Neural crest cell (in vitro differentiated cells): ENCODE results near the gene ADGRL1. TPM values are rescaled to one million over a fixed set of nuclear protein-coding genes. Genes with fewer than 3 reads are reported as not detected.

Source experiments
- DNase-seq: peaks from one replicate; pipeline ENCODE4 v3.0.0; 2021; ENCODE audit warnings: low read depth, mixed read lengths, low spot score
- H3K27ac Mint-ChIP-seq: one replicate; pipeline ENCODE4 v1.8.0; 2021; ENCODE audit warnings: mild to moderate bottlenecking, mixed read lengths; ENCODE audit not compliant: unreplicated experiment
- H3K27me3 Mint-ChIP-seq: 2 replicates; pipeline ENCODE4 v1.8.0; 2021; ENCODE audit warnings: low read depth, mild to moderate bottlenecking, mixed read lengths
- H3K36me3 Mint-ChIP-seq: 2 replicates; pipeline ENCODE4 v1.8.0; 2021; ENCODE audit warnings: low read depth, mild to moderate bottlenecking, mixed read lengths
- H3K4me1 Mint-ChIP-seq: 2 replicates; pipeline ENCODE4 v1.8.0; 2021; ENCODE audit warnings: mixed read lengths
- H3K4me3 Mint-ChIP-seq: one replicate; pipeline ENCODE4 v1.8.0; 2021; ENCODE audit warnings: mild to moderate bottlenecking, mixed read lengths
- H3K9me3 Mint-ChIP-seq: 2 replicates; pipeline ENCODE4 v1.8.0; 2021; ENCODE audit warnings: mixed read lengths
- CTCF ChIP-seq: fragments of 200-600 bp; sonication (generic); conservative IDR thresholded peaks from 2 replicates; pipeline ENCODE4 v1.5.0; 2021; ENCODE audit warnings: antibody characterized with exemption, mild to moderate bottlenecking
- total RNA-seq: library from RNA; stranded (reverse); gene quantifications from 2 replicates; pipeline ENCODE4 v1.2.1, GENCODE V29; 2021

Gene ADGRL1
- total RNA-seq, 1 donor from 2014 or later: 34.6 TPM

DNA sequence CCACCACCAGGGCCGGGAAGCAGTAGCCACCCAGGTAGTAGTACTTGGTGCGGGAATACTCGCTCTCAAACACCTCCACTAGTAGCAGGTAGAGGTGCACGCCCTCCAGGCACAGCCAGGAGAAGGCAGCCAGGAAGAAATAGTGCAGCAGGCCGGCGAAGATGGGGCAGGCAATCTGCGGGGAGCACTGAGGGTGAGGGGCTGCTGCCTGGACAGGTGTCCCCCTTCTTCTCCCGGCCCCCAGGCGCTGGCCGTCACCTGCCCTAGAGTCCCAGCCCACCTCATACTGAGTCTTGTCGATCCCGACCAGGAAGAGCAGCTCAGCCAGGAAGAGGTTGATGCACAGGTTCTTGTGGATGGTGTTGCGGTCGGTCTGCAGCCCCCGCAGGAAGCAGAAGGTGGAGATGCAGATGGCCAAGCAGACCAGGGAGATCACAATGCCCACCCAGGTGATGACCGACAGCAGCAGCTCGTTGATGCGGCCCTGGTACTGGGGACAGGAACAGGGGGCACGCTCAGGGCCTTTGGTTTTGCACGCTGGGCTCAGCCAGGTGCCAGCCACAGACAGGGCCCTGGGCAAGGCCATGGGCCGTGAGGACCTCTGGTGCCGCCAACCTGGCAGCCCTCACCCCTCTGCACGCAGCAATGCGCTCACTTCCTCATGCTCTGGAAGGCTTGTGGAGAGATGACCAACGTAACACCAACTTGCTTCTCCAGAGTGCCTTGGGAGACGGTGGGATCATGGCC lies 48.8 kb downstream of the ADGRL1 start:
- H3K27me3 Mint-ChIP-seq: no peaks in the 10 kb centered on the region
- peaks cover 4% of the 10 kb centered on the region for H3K4me1 Mint-ChIP-seq
- H3K27ac Mint-ChIP-seq: no peak overlapping the region
- DNase-seq: no peak
- no peaks in the 10 kb centered on the region for H3K9me3 Mint-ChIP-seq
- TF ChIP-seq CTCF: no peak
- H3K4me3 Mint-ChIP-seq: no peak overlapping the region
- H3K36me3 Mint-ChIP-seq: no peaks in the 10 kb centered on the region

DNA sequence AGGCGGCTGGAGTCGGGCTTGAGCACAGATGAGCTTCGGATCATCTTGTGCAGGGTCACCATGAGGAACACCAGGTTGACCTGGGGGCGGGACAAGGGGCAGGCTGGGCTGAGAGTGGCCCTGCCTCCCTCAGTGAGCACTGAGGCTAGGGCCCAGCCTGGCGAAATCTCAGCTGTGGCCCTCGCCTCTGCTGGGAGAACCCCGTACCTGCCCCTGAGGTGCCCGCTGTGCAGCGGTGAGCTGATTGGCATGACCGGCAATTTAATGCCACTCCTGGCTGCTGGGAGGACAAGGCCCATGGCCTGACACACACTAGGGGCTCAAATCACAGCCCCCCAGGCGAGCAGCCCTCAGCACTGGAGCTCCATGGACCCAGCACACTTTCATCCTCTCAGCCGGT lies 49.8 kb downstream of the ADGRL1 start:
- H3K4me3 Mint-ChIP-seq: no peak overlapping the region

GRCh38 chr19:14155371-14155770 lies 50.6 kb downstream of the ADGRL1 start:
- H3K27ac Mint-ChIP-seq: no peak overlapping the region
- H3K9me3 Mint-ChIP-seq: no peaks in the 10 kb centered on the region
- H3K27me3 Mint-ChIP-seq: no peaks in the 10 kb centered on the region
- no peak for TF ChIP-seq CTCF
- H3K4me3 Mint-ChIP-seq: no peak overlapping the region
- DNase-seq: no peak
- H3K4me1 Mint-ChIP-seq: peaks cover 4% of the 10 kb centered on the region
- H3K36me3 Mint-ChIP-seq: no peaks in the 10 kb centered on the region

More for the DNA sequence above, 49.8 kb downstream of the ADGRL1 start:
- Mint-ChIP-seq H3K27ac (no peak overlapping the region), H3K27me3 (no peaks in the 10 kb centered on the region), H3K9me3 (no peaks in the 10 kb centered on the region), H3K4me1 (peaks cover 4% of the 10 kb centered on the region), H3K36me3 (no peaks in the 10 kb centered on the region)
- DNase-seq: no peak
- no peak for TF ChIP-seq CTCF

- Mint-ChIP-seq H3K27ac (no peak overlapping the region), H3K27me3 (no peaks in the 10 kb centered on the region), H3K36me3 (no peaks in the 10 kb centered on the region), H3K4me1 (peaks cover 12% of the 10 kb centered on the region), H3K4me3 (no peak overlapping the region), H3K9me3 (no peaks in the 10 kb centered on the region)
- TF ChIP-seq CTCF: no peak
- no peak for DNase-seq
Observed at GRCh38 chr19:14152713-14153112, 53.3 kb downstream of the ADGRL1 start.

DNA sequence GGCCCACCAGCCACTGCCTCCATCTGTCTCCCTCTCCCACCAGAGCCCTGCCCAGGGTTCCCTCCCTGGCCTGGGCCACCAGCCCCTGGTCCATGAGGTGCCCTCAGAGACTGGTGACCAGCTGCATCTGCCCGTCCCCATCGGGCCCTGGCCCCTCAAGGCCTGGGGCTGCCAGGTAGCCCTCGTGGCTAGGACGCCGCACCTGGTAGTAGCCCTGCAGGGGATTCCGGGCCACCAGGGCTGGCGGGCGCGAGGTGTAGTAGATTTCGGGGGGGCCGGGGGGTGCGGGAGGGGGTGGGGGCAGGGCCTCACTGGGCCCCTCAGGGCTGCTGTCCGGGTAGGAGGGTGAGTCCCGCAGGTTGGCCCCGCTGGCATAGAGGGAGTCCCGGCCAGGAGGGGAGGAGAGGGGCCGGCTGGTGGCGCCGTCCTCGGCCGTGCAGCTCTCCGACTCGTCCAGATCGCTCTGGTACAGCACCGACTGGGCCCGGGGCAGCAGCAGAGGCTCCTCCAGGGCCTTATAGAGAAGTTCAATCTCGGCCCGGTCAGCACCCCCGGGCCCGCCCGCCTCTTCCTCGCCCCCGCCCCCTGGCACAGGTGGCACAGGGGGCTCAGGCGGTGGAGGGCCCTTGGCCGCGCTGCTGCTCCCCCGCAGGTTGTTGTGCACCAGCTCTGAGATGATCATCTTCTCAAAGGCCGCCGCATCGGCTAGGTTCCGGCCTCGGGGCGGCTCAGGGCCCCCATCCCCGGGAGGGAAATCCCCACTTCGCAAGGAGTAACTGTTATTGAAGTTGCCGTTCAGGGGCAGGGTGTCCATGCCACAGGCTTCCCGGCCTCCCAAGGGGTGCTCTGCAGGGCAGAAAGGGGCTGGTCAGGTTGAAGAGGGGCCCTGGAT lies 55.0 kb downstream of the ADGRL1 start:
- Mint-ChIP-seq H3K36me3 (no peaks in the 10 kb centered on the region), H3K27ac (no peak overlapping the region), H3K9me3 (no peaks in the 10 kb centered on the region), H3K27me3 (no peaks in the 10 kb centered on the region), H3K4me1 (peaks cover 13% of the 10 kb centered on the region), H3K4me3 (no peak overlapping the region)
- DNase-seq: no peak
- TF ChIP-seq CTCF: no peak
